Epithelial cell of esophagus (primary cell): ENCODE data around the gene IBA57.
A peak's percentile ranks its signal among the peaks of the same experiment; 100 is the strongest.

Experiments
- DNase-seq: peaks from one replicate; pipeline ENCODE4 v3.0.0; 2010; ENCODE audit warnings: low read depth
- H3K4me3 ChIP-seq: 2 replicates; pipeline ENCODE4 v1.5.1; 2011; ENCODE audit warnings: mild to moderate bottlenecking, low read length, control low read depth
- CTCF ChIP-seq: IDR thresholded peaks from 2 replicates; pipeline ENCODE4 v1.5.1; 2011; ENCODE audit warnings: low read depth, mild to moderate bottlenecking, low read length, control low read depth, inconsistent platforms; ENCODE audit not compliant: insufficient read depth; ENCODE audit errors: missing control alignments

Gene IBA57

GRCh38 chr1:228123505-228123904 is 42.1 kb upstream of the IBA57 start:
- no peak for DNase-seq
- no peak overlapping the region for H3K4me3 ChIP-seq
- no peak for TF ChIP-seq CTCF

- H3K4me3 ChIP-seq = no peak overlapping the region
Measured at GRCh38 chr1:228125185-228125584, 40.4 kb upstream of the IBA57 start.

GRCh38 chr1:228131766-228132165 is 33.8 kb upstream of the IBA57 start:
- TF ChIP-seq CTCF = no peak
- no peak overlapping the region for H3K4me3 ChIP-seq
- DNase-seq = no peak

More at GRCh38 chr1:228125185-228125584, 40.4 kb upstream of the IBA57 start:
- no peak for TF ChIP-seq CTCF
- DNase-seq = no peak

GRCh38 chr1:228134591-228134990 is 31.0 kb upstream of the IBA57 start:
- DNase-seq = no peak
- H3K4me3 ChIP-seq = no peak overlapping the region
- no peak for TF ChIP-seq CTCF

GRCh38 chr1:228136901-228137300 is 28.7 kb upstream of the IBA57 start:
- TF ChIP-seq CTCF = no peak
- H3K4me3 ChIP-seq = no peak overlapping the region
- peak; percentile 35 for DNase-seq

- DNase-seq = no peak
- TF ChIP-seq CTCF = no peak
- H3K4me3 ChIP-seq = peak overlapping the region; percentile 71
Measured at GRCh38 chr1:228139406-228139930, 26.1 kb upstream of the IBA57 start.

GRCh38 chr1:228139931-228140723 is 25.5 kb upstream of the IBA57 start, which contains the start of gene GUK1:
Gene GUK1, plus strand, starts transcription at chr1:228140279. Its CDS starts 24 bp downstream, at chr1:228140303.
- DNase-seq = peak; percentile 100
- peak within 1 kb of the TSS; percentile 95 for H3K4me3 ChIP-seq
- peak; percentile 19 for TF ChIP-seq CTCF
